Activated CD8-positive, alpha-beta memory T cell treated with anti-CD3 and anti-CD28 coated beads, Interleukin-2, amount 50 U/mL, for 1 hour (primary cell): ENCODE measurements around the gene PTPRD.

Experiments used
- DNase-seq: peaks from one replicate; pipeline ENCODE4 v3.0.0-alpha.2; 2020; ENCODE audit errors: extremely low read depth

PTPRD gene

GRCh38 chr9:8576741-8577140 lies 2036.1 kb downstream of the PTPRD start:
- DNase-seq = no peak

- no peak for DNase-seq
These were observed 2038.0 kb downstream of the PTPRD start for GRCh38 chr9:8574846-8575245.

GRCh38 chr9:8572209-8572608 lies 2040.6 kb downstream of the PTPRD start:
- no peak for DNase-seq

- no peak for DNase-seq
These were observed 2041.2 kb downstream of the PTPRD start for GRCh38 chr9:8571643-8572042.

- DNase-seq = no peak
These were observed 2042.0 kb downstream of the PTPRD start for GRCh38 chr9:8570776-8571175.

GRCh38 chr9:8569823-8570222 lies 2043.0 kb downstream of the PTPRD start:
- no peak for DNase-seq

- no peak for DNase-seq
These were observed 2044.7 kb downstream of the PTPRD start for GRCh38 chr9:8567963-8568579.

- no peak for DNase-seq
These were observed 2047.8 kb downstream of the PTPRD start for GRCh38 chr9:8564960-8565359.

- no peak for DNase-seq
These were observed 2052.0 kb downstream of the PTPRD start for GRCh38 chr9:8560560-8561525.

- no peak for DNase-seq
These were observed 2054.6 kb downstream of the PTPRD start for GRCh38 chr9:8558176-8558575.

- DNase-seq = no peak
These were observed 2056.9 kb downstream of the PTPRD start for GRCh38 chr9:8555762-8556500.

GRCh38 chr9:8553444-8553843 lies 2059.4 kb downstream of the PTPRD start:
- no peak for DNase-seq

- no peak for DNase-seq
These were observed 2060.1 kb downstream of the PTPRD start for GRCh38 chr9:8552732-8553131.

- no peak for DNase-seq
These were observed 2063.6 kb downstream of the PTPRD start for GRCh38 chr9:8549214-8549613.

- DNase-seq = no peak
These were observed 2069.6 kb downstream of the PTPRD start for GRCh38 chr9:8543219-8543618.

- DNase-seq = no peak
These were observed 2070.3 kb downstream of the PTPRD start for GRCh38 chr9:8542537-8542936.

GRCh38 chr9:8539681-8540197 lies 2073.1 kb downstream of the PTPRD start:
- no peak for DNase-seq

GRCh38 chr9:8536845-8537244 lies 2076.0 kb downstream of the PTPRD start:
- DNase-seq = no peak

- DNase-seq = no peak
These were observed 2078.0 kb downstream of the PTPRD start for GRCh38 chr9:8534828-8535227.

GRCh38 chr9:8533681-8534080 lies 2079.1 kb downstream of the PTPRD start:
- no peak for DNase-seq

GRCh38 chr9:8531826-8532415 lies 2080.9 kb downstream of the PTPRD start:
- DNase-seq = no peak

GRCh38 chr9:8521112-8521511 lies 2091.7 kb downstream of the PTPRD start:
- no peak for DNase-seq
